ENCODE results near the gene ROR2. TPM values are rescaled to one million over a fixed set of nuclear protein-coding genes. Genes with fewer than 3 reads are reported as not detected.
A peak's percentile ranks its signal among the peaks of the same experiment; 100 is the strongest.

Gene ROR2
- total RNA-seq, 2 experiments from 2014 or later: not detected

- Mint-ChIP-seq H3K4me3 (no peak overlapping the region), H3K27ac (no peak overlapping the region), H3K9me3 (no peaks in the 10 kb centered on the region), H3K4me1 (ENCODE audit: low read depth) (no peaks in the 10 kb centered on the region), H3K36me3 (ENCODE audit: low read depth) (no peaks in the 10 kb centered on the region), H3K27me3 (ENCODE audit: low read depth) (peaks cover 18% of the 10 kb centered on the region)
- CTCF ChIA-PET: no interaction called here
- intact Hi-C loops (cut with micrococcal nuclease): no loop called here
- no peak for DNase-seq
These were observed 16.5 kb upstream of the ROR2 start for GRCh38 chr9:91966503-91966902.

DNA sequence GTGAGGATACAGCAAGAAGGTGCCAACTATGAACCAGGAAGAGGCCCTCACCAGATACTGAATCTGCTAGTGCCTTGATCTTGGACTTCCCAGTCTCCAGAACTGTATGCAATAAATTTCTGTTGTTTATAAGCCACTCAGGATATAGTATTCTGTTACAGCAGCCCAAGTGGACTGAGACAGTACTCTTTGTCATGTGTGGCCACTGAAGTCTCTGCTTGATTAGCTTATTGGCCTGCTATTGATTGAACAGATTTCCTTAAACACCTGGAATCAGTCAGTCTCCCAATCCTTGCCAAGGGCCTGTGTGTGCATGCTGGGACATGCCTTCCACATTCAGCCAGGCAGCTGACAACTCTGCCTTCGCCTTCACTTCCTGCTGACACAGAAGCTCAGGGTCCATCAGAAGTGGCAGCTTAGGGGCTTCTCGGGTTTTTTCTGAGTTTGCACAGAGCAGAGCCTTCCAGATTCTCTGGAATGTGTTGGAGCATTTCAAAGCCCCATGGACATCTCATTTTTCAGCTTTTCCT lies 13.7 kb upstream of the ROR2 start:
- H3K9me3 Mint-ChIP-seq: peaks cover 5% of the 10 kb centered on the region
- no peaks in the 10 kb centered on the region for H3K4me1 Mint-ChIP-seq (ENCODE audit: low read depth)
- H3K4me3 Mint-ChIP-seq: no peak overlapping the region
- CTCF ChIA-PET: interaction anchor here (0.7 kb wide), 1 partner anchor 184 kb away, joined by 3 read pairs; no protein-coding TSS in a partner anchor
- no peak overlapping the region for H3K27ac Mint-ChIP-seq
- H3K36me3 Mint-ChIP-seq (ENCODE audit: low read depth): no peaks in the 10 kb centered on the region
- peaks cover 8% of the 10 kb centered on the region for H3K27me3 Mint-ChIP-seq (ENCODE audit: low read depth)
- intact Hi-C loops (cut with micrococcal nuclease): no loop called here
- DNase-seq: no peak

- CTCF ChIA-PET: no interaction called here
- DNase-seq: no peak
- no peak overlapping the region for H3K27ac Mint-ChIP-seq
- peaks cover 5% of the 10 kb centered on the region for H3K9me3 Mint-ChIP-seq
- H3K36me3 Mint-ChIP-seq (ENCODE audit: low read depth): no peaks in the 10 kb centered on the region
- no peaks in the 10 kb centered on the region for H3K4me1 Mint-ChIP-seq (ENCODE audit: low read depth)
- intact Hi-C loops (cut with micrococcal nuclease): no loop called here
- H3K27me3 Mint-ChIP-seq (ENCODE audit: low read depth): peaks cover 7% of the 10 kb centered on the region
- H3K4me3 Mint-ChIP-seq: no peak overlapping the region
These were observed 10.3 kb upstream of the ROR2 start for GRCh38 chr9:91960367-91960766.

GRCh38 chr9:91958174-91958573 lies 8.1 kb upstream of the ROR2 start:
- no peak for DNase-seq
- CTCF ChIA-PET: no interaction called here

GRCh38 chr9:91954841-91955471 lies 4.9 kb upstream of the ROR2 start:
- H3K27ac Mint-ChIP-seq: no peak overlapping the region
- CTCF ChIA-PET: interaction anchor here (0.6 to 1.0 kb wide), 4 partner anchors 22 to 1040 kb away, joined by 3 to 4 read pairs (median 4); no protein-coding TSS in a partner anchor
- DNase-seq: peak; percentile 52
- peaks cover 40% of the 10 kb centered on the region for H3K27me3 Mint-ChIP-seq (ENCODE audit: low read depth)
- H3K9me3 Mint-ChIP-seq: no peaks in the 10 kb centered on the region
- no peak overlapping the region for H3K4me3 Mint-ChIP-seq
- intact Hi-C loops (cut with micrococcal nuclease): no loop called here
- peaks cover 4% of the 10 kb centered on the region for H3K4me1 Mint-ChIP-seq (ENCODE audit: low read depth)
- H3K36me3 Mint-ChIP-seq (ENCODE audit: low read depth): no peaks in the 10 kb centered on the region

More at GRCh38 chr9:91958174-91958573, 8.1 kb upstream of the ROR2 start:
- no peaks in the 10 kb centered on the region for H3K36me3 Mint-ChIP-seq (ENCODE audit: low read depth)
- H3K27ac Mint-ChIP-seq: no peak overlapping the region
- no peaks in the 10 kb centered on the region for H3K4me1 Mint-ChIP-seq (ENCODE audit: low read depth)
- peaks cover 5% of the 10 kb centered on the region for H3K9me3 Mint-ChIP-seq
- H3K27me3 Mint-ChIP-seq (ENCODE audit: low read depth): peaks cover 18% of the 10 kb centered on the region
- intact Hi-C loops (cut with micrococcal nuclease): no loop called here
- H3K4me3 Mint-ChIP-seq: no peak overlapping the region

- intact Hi-C loops (cut with micrococcal nuclease): no loop called here
- Mint-ChIP-seq H3K9me3 (no peaks in the 10 kb centered on the region), H3K27me3 (ENCODE audit: low read depth) (peaks cover 40% of the 10 kb centered on the region), H3K4me3 (no peak overlapping the region), H3K36me3 (ENCODE audit: low read depth) (no peaks in the 10 kb centered on the region), H3K4me1 (ENCODE audit: low read depth) (peaks cover 4% of the 10 kb centered on the region), H3K27ac (no peak overlapping the region)
- CTCF ChIA-PET: interaction anchor here (0.5 to 1.0 kb wide), 2 partner anchors 8 to 157 kb away, joined by 3 read pairs; no protein-coding TSS in a partner anchor
- DNase-seq: no peak
These were observed 3.7 kb upstream of the ROR2 start for GRCh38 chr9:91953718-91954117.

GRCh38 chr9:91951944-91952520 lies 2.0 kb upstream of the ROR2 start:
- intact Hi-C loops (cut with micrococcal nuclease): loop anchor here (2.0 kb wide), 1 partner anchor 177 kb away; no protein-coding TSS in a partner anchor
- no peak overlapping the region for H3K4me3 Mint-ChIP-seq
- CTCF ChIA-PET: interaction anchor here (0.6 to 1.0 kb wide), 4 partner anchors 16 to 802 kb away, joined by 3 read pairs; no protein-coding TSS in a partner anchor
- H3K9me3 Mint-ChIP-seq: no peaks in the 10 kb centered on the region
- no peak for DNase-seq
- H3K27ac Mint-ChIP-seq: no peak overlapping the region
- peaks cover 4% of the 10 kb centered on the region for H3K4me1 Mint-ChIP-seq (ENCODE audit: low read depth)
- peaks cover 51% of the 10 kb centered on the region for H3K27me3 Mint-ChIP-seq (ENCODE audit: low read depth)
- no peaks in the 10 kb centered on the region for H3K36me3 Mint-ChIP-seq (ENCODE audit: low read depth)

DNA sequence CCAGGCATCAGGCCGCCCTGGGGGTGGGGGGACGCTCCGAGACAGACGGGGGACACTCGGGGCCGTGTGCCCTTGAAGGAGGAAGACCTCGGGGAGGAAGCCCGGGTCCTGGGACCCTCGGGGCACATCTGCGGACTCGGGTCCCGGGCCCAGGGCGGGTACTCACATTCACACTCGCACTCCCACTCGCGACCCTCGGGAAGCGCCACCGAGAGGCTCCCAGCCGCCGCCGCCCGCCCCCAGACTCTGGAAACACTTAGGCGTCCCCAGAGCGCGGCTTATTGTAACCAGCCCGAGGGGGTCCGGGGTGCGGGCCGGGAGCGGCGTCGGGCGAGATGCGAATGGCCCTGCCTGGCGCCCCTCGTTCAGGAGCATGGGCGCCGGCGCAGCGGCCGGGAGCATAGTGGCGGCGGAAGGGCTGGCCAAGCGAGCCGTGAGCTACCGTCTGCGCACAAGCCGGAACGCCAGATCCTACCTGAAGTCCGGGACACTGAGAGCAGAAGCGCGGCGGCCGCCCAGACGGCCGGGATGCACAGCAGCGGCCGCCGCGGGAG lies 559 bp downstream of the ROR2 start:
- no peak overlapping the region for H3K4me3 Mint-ChIP-seq
- H3K36me3 Mint-ChIP-seq (ENCODE audit: low read depth): no peaks in the 10 kb centered on the region
- CTCF ChIA-PET: interaction anchor here (1.0 to 1.2 kb wide), 2 partner anchors 14 to 216 kb away, joined by 3 to 5 read pairs; no protein-coding TSS in a partner anchor
- no peak for DNase-seq
- intact Hi-C loops (cut with micrococcal nuclease): no loop called here
- peaks cover 56% of the 10 kb centered on the region for H3K27me3 Mint-ChIP-seq (ENCODE audit: low read depth)
- no peaks in the 10 kb centered on the region for H3K9me3 Mint-ChIP-seq
- peaks cover 4% of the 10 kb centered on the region for H3K4me1 Mint-ChIP-seq (ENCODE audit: low read depth)
- no peak overlapping the region for H3K27ac Mint-ChIP-seq

GRCh38 chr9:91948597-91949391 lies 1.2 kb downstream of the ROR2 start:
- CTCF ChIA-PET: no interaction called here
- intact Hi-C loops (cut with micrococcal nuclease): no loop called here
- Mint-ChIP-seq H3K27ac (no peak overlapping the region), H3K27me3 (ENCODE audit: low read depth) (peaks cover 56% of the 10 kb centered on the region), H3K4me3 (no peak overlapping the region), H3K9me3 (no peaks in the 10 kb centered on the region), H3K4me1 (ENCODE audit: low read depth) (peaks cover 4% of the 10 kb centered on the region), H3K36me3 (ENCODE audit: low read depth) (no peaks in the 10 kb centered on the region)
- DNase-seq: peak; percentile 27

- CTCF ChIA-PET: no interaction called here
- Mint-ChIP-seq H3K4me3 (no peak overlapping the region), H3K9me3 (no peaks in the 10 kb centered on the region), H3K36me3 (ENCODE audit: low read depth) (no peaks in the 10 kb centered on the region), H3K4me1 (ENCODE audit: low read depth) (peaks cover 4% of the 10 kb centered on the region), H3K27ac (no peak overlapping the region), H3K27me3 (ENCODE audit: low read depth) (peaks cover 61% of the 10 kb centered on the region)
- no peak for DNase-seq
- intact Hi-C loops (cut with micrococcal nuclease): no loop called here
These were observed 1.9 kb downstream of the ROR2 start for GRCh38 chr9:91948101-91948596.

GRCh38 chr9:91946653-91947488 lies 3.2 kb downstream of the ROR2 start:
- no peaks in the 10 kb centered on the region for H3K36me3 Mint-ChIP-seq (ENCODE audit: low read depth)
- H3K27ac Mint-ChIP-seq: no peak overlapping the region
- intact Hi-C loops (cut with micrococcal nuclease): no loop called here
- H3K4me3 Mint-ChIP-seq: no peak overlapping the region
- CTCF ChIA-PET: no interaction called here
- H3K4me1 Mint-ChIP-seq (ENCODE audit: low read depth): peaks cover 4% of the 10 kb centered on the region
- H3K27me3 Mint-ChIP-seq (ENCODE audit: low read depth): peaks cover 57% of the 10 kb centered on the region
- H3K9me3 Mint-ChIP-seq: no peaks in the 10 kb centered on the region
- DNase-seq: no peak

All from activated naive CD4-positive, alpha-beta T cell treated with anti-CD3 and anti-CD28 coated beads for 36 hours (primary cell).